Liver (tissue), 9 donors: ENCODE data around the gene PRICKLE3. TPM values are rescaled to one million over a fixed set of nuclear protein-coding genes. Genes with fewer than 3 reads are reported as not detected.

Source experiments
- DNase-seq: peaks from one replicate; pipeline ENCODE4 v3.0.0-alpha.2; 2017; ENCODE audit warnings: low spot score
- H3K27ac ChIP-seq, 2 donors: one replicate each; pipeline ENCODE4 v1.7.0; 2013; ENCODE audit warnings: inconsistent platforms in 2 of 2, low read length in 2 of 2, control low read depth in 1 of 2, low read depth in 1 of 2, mild to moderate bottlenecking in 1 of 2
- H3K27me3 ChIP-seq, 4 donors: one replicate each; pipeline versions ENCODE4 v1.6.1 to v1.7.0; 2013; ENCODE audit warnings: low read length in 3 of 4, inconsistent platforms in 1 of 4, mild to moderate bottlenecking in 1 of 4, moderate library complexity in 1 of 4; ENCODE audit not compliant: control insufficient read depth in 4 of 4, insufficient read depth in 4 of 4
- H3K36me3 ChIP-seq, 4 donors: one replicate each; pipeline versions ENCODE4 v1.6.1 to v1.7.0; 2013; ENCODE audit warnings: low read length in 3 of 4, mild to moderate bottlenecking in 3 of 4, low read depth in 1 of 4, moderate library complexity in 1 of 4; ENCODE audit not compliant: control insufficient read depth in 4 of 4, insufficient read depth in 3 of 4
- H3K4me1 ChIP-seq, 4 donors: one replicate each; pipeline versions ENCODE4 v1.6.1 to v1.7.0; 2013; ENCODE audit warnings: low read length in 3 of 4, mild to moderate bottlenecking in 3 of 4, moderate library complexity in 1 of 4; ENCODE audit not compliant: control insufficient read depth in 4 of 4, insufficient read depth in 4 of 4
- H3K4me3 ChIP-seq, 3 donors: one replicate each; pipeline versions ENCODE4 v1.6.1 to v1.7.0; 2013; ENCODE audit warnings: low read length in 3 of 3, control low read depth in 1 of 3, low read depth in 1 of 3, mild to moderate bottlenecking in 1 of 3
- H3K9ac ChIP-seq, 2 donors: one replicate each; pipeline ENCODE4 v1.7.0; 2013; ENCODE audit warnings: low read length in 2 of 2, mild to moderate bottlenecking in 2 of 2, moderate library complexity in 2 of 2, control low read depth in 1 of 2, low read depth in 1 of 2
- H3K9me3 ChIP-seq, 4 donors: one replicate each; pipeline versions ENCODE4 v1.6.1 to v1.7.0; 2013; ENCODE audit warnings: low read length in 3 of 4; ENCODE audit not compliant: control insufficient read depth in 4 of 4
- ATF3 ChIP-seq: IDR thresholded peaks from 2 replicates; pipeline ENCODE4 v1.6.1; 2016; ENCODE audit warnings: antibody characterized with exemption
- EGR1 ChIP-seq, 2 donors: IDR thresholded peaks; 2 replicates each; pipeline ENCODE4 v1.6.1; 2016 to 2018; ENCODE audit warnings: antibody characterized with exemption in 2 of 2, low read depth in 2 of 2
- FOXA1 ChIP-seq: IDR thresholded peaks from 2 replicates; pipeline ENCODE4 v1.6.1; 2016; ENCODE audit warnings: antibody characterized with exemption
- FOXA2 ChIP-seq: IDR thresholded peaks from 2 replicates; pipeline ENCODE4 v1.6.1; 2016; ENCODE audit warnings: antibody characterized with exemption
- GABPA ChIP-seq, 2 donors: IDR thresholded peaks in 1 of 2; conservative IDR thresholded peaks in 1 of 2; 2 replicates each; pipeline ENCODE4 v1.6.1; 2016; ENCODE audit warnings: antibody characterized with exemption in 2 of 2, mild to moderate bottlenecking in 1 of 2, moderate library complexity in 1 of 2
- HNF4A ChIP-seq, 2 donors: conservative IDR thresholded peaks; 2 replicates each; pipeline ENCODE4 v1.6.1; 2016; ENCODE audit warnings: antibody characterized with exemption in 2 of 2, mild to moderate bottlenecking in 2 of 2
- JUND ChIP-seq, 2 donors: IDR thresholded peaks; 2 replicates each; pipeline ENCODE4 v1.6.1; 2016; ENCODE audit warnings: antibody characterized with exemption in 2 of 2
- MAX ChIP-seq: IDR thresholded peaks from 2 replicates; pipeline ENCODE4 v1.6.1; 2016; ENCODE audit warnings: antibody characterized with exemption
- NR2F2 ChIP-seq: IDR thresholded peaks from 2 replicates; pipeline ENCODE4 v1.6.1; 2016; ENCODE audit warnings: antibody characterized with exemption
- RAD21 ChIP-seq, 2 donors: IDR thresholded peaks; 2 replicates each; pipeline ENCODE4 v1.6.1; 2016; ENCODE audit warnings: antibody characterized with exemption in 2 of 2, mild to moderate bottlenecking in 2 of 2
- RXRA ChIP-seq, 2 donors: IDR thresholded peaks; 2 replicates each; pipeline ENCODE4 v1.6.1; 2017 to 2018; ENCODE audit warnings: antibody characterized with exemption in 2 of 2, mild to moderate bottlenecking in 1 of 2
- SP1 ChIP-seq: IDR thresholded peaks from 2 replicates; pipeline ENCODE4 v1.6.1; 2018; ENCODE audit warnings: antibody characterized with exemption, mild to moderate bottlenecking
- TAF1 ChIP-seq: conservative IDR thresholded peaks from 2 replicates; pipeline ENCODE4 v1.6.1; 2016; ENCODE audit warnings: antibody characterized with exemption, mild to moderate bottlenecking
- YY1 ChIP-seq: IDR thresholded peaks from 2 replicates; pipeline ENCODE4 v1.6.1; 2016; ENCODE audit warnings: antibody characterized with exemption, mild to moderate bottlenecking
- WGBS: extraction: QIAGEN DNeasy Blood & Tissue Kit; methylation state at CpG from one replicate; pipeline ENCODE4 v1.1.7; 2013; 5-methylcytosine and 5-hydroxymethylcytosine counted together
- polyA plus RNA-seq, 2 donors: library from polyadenylated mRNA; stranded (reverse) in 1 of 2; unstranded in 1 of 2; fragments of 200-250 nt in 1 of 2; fragments of >200 nt in 1 of 2; fragmentation: Nextera tagmentation in 1 of 2; extraction: Ambion mirVana in 1 of 2; gene quantifications; one replicate each; pipeline versions ENCODE4 v1.2.1 to v1.2.3, GENCODE V29; 2013 to 2015
- total RNA-seq, 2 donors: library from RNA; depleted of rRNA; stranded (reverse); fragments of >200 nt; gene quantifications; one replicate each; pipeline ENCODE4 v1.2.3, GENCODE V29; 2014
- donor health status: healthy.
- donor health status: healthy.
- donor health status: healthy.
- donor health status: healthy.
- donor health status: healthy.

Gene PRICKLE3
- total and polyA plus RNA-seq, 4 donors = 2.1 to 6.5 (median 2.9) TPM

GRCh38 chrX:49204017-49204416 is 17.8 kb upstream of the PRICKLE3 start:
- H3K9me3 ChIP-seq = no peaks in the 10 kb centered on the region
- no peaks in the 10 kb centered on the region for H3K36me3 ChIP-seq
- H3K4me1 ChIP-seq = peaks cover 0 to 4% (median 2%) of the 10 kb centered on the region in 4 donors
- H3K27me3 ChIP-seq = no peaks in the 10 kb centered on the region
- H3K27ac ChIP-seq = no peak overlapping the region
- H3K9ac ChIP-seq = no peak overlapping the region
- TF ChIP-seq ATF3 (no peak), JUND (IDR thresholded peaks at IDR 0.05) (no peak), FOXA2 (no peak), NR2F2 (no peak), RAD21 (IDR thresholded peaks at IDR 0.05) (no peak), TAF1 (no peak), RXRA (IDR thresholded peaks at IDR 0.05) (no peak), MAX (no peak), YY1 (no peak)
- H3K4me3 ChIP-seq = no peak overlapping the region
- DNase-seq = no peak
- WGBS = 84% methylated on average over 6 of the region's 6 CpGs

GRCh38 chrX:49203536-49203935 is 17.4 kb upstream of the PRICKLE3 start:
- 74% methylated on average over 3 of the region's 3 CpGs for WGBS
- Histone ChIP-seq H3K27me3 (no peaks in the 10 kb centered on the region), H3K9ac (no peak overlapping the region), H3K27ac (no peak overlapping the region), H3K9me3 (no peaks in the 10 kb centered on the region), H3K4me1 (peaks cover 0 to 4% (median 2%) of the 10 kb centered on the region in 4 donors), H3K36me3 (no peaks in the 10 kb centered on the region), H3K4me3 (no peak overlapping the region)
- no peak for TF ChIP-seq GABPA (IDR thresholded peaks at IDR 0.05 in 1 of 2, conservative IDR thresholded peaks at IDR 0.05 in 1 of 2)
- no peak for TF ChIP-seq MAX
- TF ChIP-seq FOXA2 = no peak
- TF ChIP-seq HNF4A (conservative IDR thresholded peaks at IDR 0.05) = no peak
- no peak for TF ChIP-seq TAF1
- no peak for TF ChIP-seq EGR1 (IDR thresholded peaks at IDR 0.05; ENCODE audit: low read depth in 2 of 2)
- no peak for TF ChIP-seq RXRA (IDR thresholded peaks at IDR 0.05)
- TF ChIP-seq NR2F2 = no peak
- TF ChIP-seq JUND (IDR thresholded peaks at IDR 0.05) = no peak
- no peak for DNase-seq

- H3K9me3 ChIP-seq = no peaks in the 10 kb centered on the region
- no peak for DNase-seq
- TF ChIP-seq GABPA (IDR thresholded peaks at IDR 0.05 in 1 of 2, conservative IDR thresholded peaks at IDR 0.05 in 1 of 2) (no peak), SP1 (no peak), FOXA1 (no peak), JUND (IDR thresholded peaks at IDR 0.05) (no peak)
- H3K9ac ChIP-seq = no peak overlapping the region
- no peak overlapping the region for H3K27ac ChIP-seq
- no peaks in the 10 kb centered on the region for H3K36me3 ChIP-seq
- no peak overlapping the region for H3K4me3 ChIP-seq
- H3K4me1 ChIP-seq = peaks cover 0 to 4% (median 2%) of the 10 kb centered on the region in 4 donors
- WGBS = 80% methylated on average over 2 of the region's 2 CpGs
- no peaks in the 10 kb centered on the region for H3K27me3 ChIP-seq
Observed at GRCh38 chrX:49202022-49202421, 15.8 kb upstream of the PRICKLE3 start.
